GM23338 (cell line): Measurements from ENCODE around the gene GPR3. TPM values are rescaled to one million over a fixed set of nuclear protein-coding genes. Genes with fewer than 3 reads are reported as not detected.

Source experiments
- ATAC-seq: fragments of 200-7000 bp; cut with Tn5 transposase; 3 replicates; pipeline ENCODE4 v1.9.1; 2020
- DNase-seq: peaks from one replicate; pipeline ENCODE4 v3.0.0-alpha.2; 2015; ENCODE audit warnings: low spot score
- H2AFZ ChIP-seq: fragments of 200-600 bp; sonication (generic); 2 replicates; pipeline ENCODE4 v1.8.0; 2016; ENCODE audit warnings: antibody characterized with exemption, mild to moderate bottlenecking, moderate library complexity
- H3F3A ChIP-seq: fragments of 200-600 bp; sonication (generic); replicated peaks from 2 replicates; pipeline ENCODE4 v1.8.0; 2017; ENCODE audit warnings: antibody characterized with exemption, mixed run types, low read depth
- H3K27ac ChIP-seq: fragments of 200-600 bp; sonication (generic); 2 replicates; pipeline ENCODE4 v1.6.1; 2016; ENCODE audit warnings: low read depth
- H3K27me3 ChIP-seq: fragments of 200-600 bp; sonication (generic); 2 replicates; pipeline ENCODE4 v1.8.0; 2016; ENCODE audit warnings: mild to moderate bottlenecking, mixed run types, moderate library complexity; ENCODE audit not compliant: insufficient read depth
- H3K36me3 ChIP-seq: fragments of 200-600 bp; sonication (generic); 2 replicates; pipeline ENCODE4 v1.8.0; 2016; ENCODE audit warnings: mild to moderate bottlenecking; ENCODE audit not compliant: insufficient read depth
- H3K4me1 ChIP-seq: fragments of 200-600 bp; sonication (generic); 2 replicates; pipeline ENCODE4 v1.8.0; 2016; ENCODE audit warnings: mild to moderate bottlenecking, moderate library complexity; ENCODE audit not compliant: insufficient read depth
- H3K4me2 ChIP-seq: fragments of 200-600 bp; sonication (generic); 2 replicates; pipeline ENCODE4 v1.7.1; 2017; ENCODE audit warnings: mixed run types
- H3K4me3 ChIP-seq: fragments of 200-600 bp; sonication (generic); 2 replicates; pipeline ENCODE4 v1.6.1; 2016; ENCODE audit warnings: mixed run types
- H3K79me2 ChIP-seq: fragments of 200-600 bp; sonication (generic); replicated peaks from 2 replicates; pipeline ENCODE4 v1.8.0; 2017; ENCODE audit warnings: mild to moderate bottlenecking; ENCODE audit not compliant: insufficient read depth
- H3K9me2 ChIP-seq: fragments of 200-600 bp; sonication (generic); 2 replicates; pipeline ENCODE4 v1.8.0; 2017; ENCODE audit not compliant: insufficient read depth
- H4K20me1 ChIP-seq: fragments of 200-600 bp; sonication (generic); replicated peaks from 2 replicates; pipeline ENCODE4 v1.8.0; 2017; ENCODE audit warnings: mild to moderate bottlenecking; ENCODE audit not compliant: insufficient read depth
- H3K27ac Mint-ChIP-seq: 2 replicates; pipeline ENCODE4 v1.8.0; 2020; ENCODE audit warnings: inconsistent platforms, mild to moderate bottlenecking, moderate library complexity, mixed read lengths
- H3K27me3 Mint-ChIP-seq: 3 replicates; pipeline ENCODE4 v1.8.0; 2022; ENCODE audit warnings: low read depth, mild to moderate bottlenecking, moderate library complexity, mixed read lengths, inconsistent platforms; ENCODE audit not compliant: insufficient read depth, poor library complexity
- H3K36me3 Mint-ChIP-seq: 3 replicates; pipeline ENCODE4 v1.8.0; 2021; ENCODE audit warnings: low read depth, mild to moderate bottlenecking, inconsistent platforms, moderate library complexity, mixed read lengths
- H3K4me1 Mint-ChIP-seq: 3 replicates; pipeline ENCODE4 v1.8.0; 2020; ENCODE audit warnings: mild to moderate bottlenecking, inconsistent platforms, mixed read lengths
- H3K4me3 Mint-ChIP-seq: 3 replicates; pipeline ENCODE4 v1.8.0; 2021; ENCODE audit warnings: moderate library complexity, mild to moderate bottlenecking, inconsistent platforms, mixed read lengths
- H3K9me3 Mint-ChIP-seq: 3 replicates; pipeline ENCODE4 v1.8.0; 2020; ENCODE audit warnings: moderate library complexity, mild to moderate bottlenecking, inconsistent platforms, mixed read lengths
- CREB1 ChIP-seq: fragments of 250-450 bp; sonication (Bioruptor Pico); IDR thresholded peaks from 2 replicates; pipeline ENCODE4 v1.5.0; 2020; ENCODE audit warnings: low read depth, mild to moderate bottlenecking, moderate library complexity
- ETS1 ChIP-seq: IDR thresholded peaks from 2 replicates; pipeline ENCODE4 v1.6.1; 2016; ENCODE audit warnings: antibody characterized with exemption
- EZH2 ChIP-seq: fragments of 200-600 bp; sonication (generic); IDR thresholded peaks from one replicate; pipeline ENCODE4 v1.8.0; 2017; ENCODE audit warnings: antibody characterized with exemption, mild to moderate bottlenecking, low read depth; ENCODE audit not compliant: unreplicated experiment
- EZH2phosphoT487 ChIP-seq: fragments of 200-600 bp; sonication (generic); IDR thresholded peaks from one replicate; pipeline ENCODE4 v1.8.1; 2018; ENCODE audit warnings: antibody characterized with exemption; ENCODE audit not compliant: unreplicated experiment
- JUNB ChIP-seq: IDR thresholded peaks from one replicate; pipeline ENCODE4 v1.6.1; 2016; ENCODE audit warnings: antibody characterized with exemption; ENCODE audit not compliant: unreplicated experiment
- NANOG ChIP-seq: IDR thresholded peaks from 2 replicates; pipeline ENCODE4 v1.6.1; 2016; ENCODE audit warnings: antibody characterized with exemption, borderline replicate concordance
- POLR2AphosphoS5 ChIP-seq: IDR thresholded peaks from 2 replicates; pipeline ENCODE4 v1.6.1; 2016; ENCODE audit warnings: antibody characterized with exemption, low read depth
- REST ChIP-seq: IDR thresholded peaks from one replicate; pipeline ENCODE4 v1.6.1; 2018; ENCODE audit warnings: antibody characterized with exemption; ENCODE audit not compliant: unreplicated experiment
- STAT1 ChIP-seq: IDR thresholded peaks from one replicate; pipeline ENCODE4 v1.6.1; 2016; ENCODE audit warnings: antibody characterized with exemption; ENCODE audit not compliant: unreplicated experiment
- ZNF114 ChIP-seq: fragments of 250-450 bp; sonication (Bioruptor Pico); IDR thresholded peaks from 2 replicates; pipeline ENCODE4 v1.5.0; 2020; ENCODE audit warnings: mild to moderate bottlenecking, moderate library complexity
- ZNF331 ChIP-seq: fragments of 250-450 bp; sonication (Bioruptor Pico); IDR thresholded peaks from 2 replicates; pipeline ENCODE4 v1.5.0; 2020; ENCODE audit warnings: low read depth, mild to moderate bottlenecking, moderate library complexity
- ZNF462 ChIP-seq: fragments of 250-450 bp; sonication (Bioruptor Pico); IDR thresholded peaks from 2 replicates; pipeline ENCODE4 v1.5.0; 2020; ENCODE audit warnings: mild to moderate bottlenecking, moderate library complexity
- polyA plus RNA-seq: library from polyadenylated mRNA; unstranded; fragments of >200 nt; fragmentation: Nextera tagmentation; extraction: Ambion mirVana; gene quantifications from 2 replicates; pipeline ENCODE4 v1.2.1, GENCODE V29; 2016
- total RNA-seq: library from RNA; depleted of rRNA; stranded (reverse); fragments of >200 nt; shearing (Covaris generic); gene quantifications from 2 replicates; pipeline ENCODE4 v1.2.3, GENCODE V29; 2014
- TF ChIP-seq, protein P1 (sequence below), 2 experiments: fragments of 200-600 bp in 1 of 2; sonication (generic) in 1 of 2; conservative IDR thresholded peaks; 2 replicates each; pipeline versions ENCODE4 v1.5.1 to v1.6.1; 2016 to 2017; ENCODE audit warnings: antibody characterized with exemption in 2 of 2, low read depth in 2 of 2, mild to moderate bottlenecking in 2 of 2, moderate library complexity in 1 of 2

GPR3 gene
- total and polyA plus RNA-seq, 2 experiments from 2014 or later: 5.9 to 9.1 TPM

- no peak overlapping the region for H3K4me3 Mint-ChIP-seq
- Histone ChIP-seq H3K4me3 (no peak overlapping the region), H2AFZ (no peak overlapping the region), H3K4me1 (peaks cover 29% of the 10 kb centered on the region), H3K4me2 (no peak overlapping the region), H3K79me2 (no peaks in the 10 kb centered on the region), H3F3A (peaks cover 14% of the 10 kb centered on the region), H3K27me3 (no peaks in the 10 kb centered on the region), H3K9me2 (no peaks in the 10 kb centered on the region), H3K27ac (no peak overlapping the region), H4K20me1 (no peaks in the 10 kb centered on the region), H3K36me3 (peaks cover 18% of the 10 kb centered on the region)
- H3K27me3 Mint-ChIP-seq: peaks cover 11% of the 10 kb centered on the region
- no peak for TF ChIP-seq EZH2phosphoT487
- TF ChIP-seq, protein P1, sequence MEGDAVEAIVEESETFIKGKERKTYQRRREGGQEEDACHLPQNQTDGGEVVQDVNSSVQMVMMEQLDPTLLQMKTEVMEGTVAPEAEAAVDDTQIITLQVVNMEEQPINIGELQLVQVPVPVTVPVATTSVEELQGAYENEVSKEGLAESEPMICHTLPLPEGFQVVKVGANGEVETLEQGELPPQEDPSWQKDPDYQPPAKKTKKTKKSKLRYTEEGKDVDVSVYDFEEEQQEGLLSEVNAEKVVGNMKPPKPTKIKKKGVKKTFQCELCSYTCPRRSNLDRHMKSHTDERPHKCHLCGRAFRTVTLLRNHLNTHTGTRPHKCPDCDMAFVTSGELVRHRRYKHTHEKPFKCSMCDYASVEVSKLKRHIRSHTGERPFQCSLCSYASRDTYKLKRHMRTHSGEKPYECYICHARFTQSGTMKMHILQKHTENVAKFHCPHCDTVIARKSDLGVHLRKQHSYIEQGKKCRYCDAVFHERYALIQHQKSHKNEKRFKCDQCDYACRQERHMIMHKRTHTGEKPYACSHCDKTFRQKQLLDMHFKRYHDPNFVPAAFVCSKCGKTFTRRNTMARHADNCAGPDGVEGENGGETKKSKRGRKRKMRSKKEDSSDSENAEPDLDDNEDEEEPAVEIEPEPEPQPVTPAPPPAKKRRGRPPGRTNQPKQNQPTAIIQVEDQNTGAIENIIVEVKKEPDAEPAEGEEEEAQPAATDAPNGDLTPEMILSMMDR (conservative IDR thresholded peaks at IDR 0.05; ENCODE audit: low read depth in 2 of 2): no peak
- no peak for TF ChIP-seq NANOG
- no peak for TF ChIP-seq POLR2AphosphoS5
- TF ChIP-seq ZNF331 (CRISPR knock-in tag): no peak
- TF ChIP-seq JUNB: no peak
- no peak for TF ChIP-seq STAT1
- TF ChIP-seq ZNF114 (CRISPR knock-in tag): no peak
- TF ChIP-seq ZNF462 (CRISPR knock-in tag): no peak
- TF ChIP-seq REST: no peak
- no peak for TF ChIP-seq CREB1
- TF ChIP-seq EZH2: no peak
- no peak for TF ChIP-seq ETS1
- ATAC-seq (no peak), DNase-seq (no peak)
- peaks cover 41% of the 10 kb centered on the region for H3K4me1 Mint-ChIP-seq
- H3K36me3 Mint-ChIP-seq: peaks cover 57% of the 10 kb centered on the region
- no peaks in the 10 kb centered on the region for H3K9me3 Mint-ChIP-seq
- H3K27ac Mint-ChIP-seq: no peak overlapping the region
Observed at GRCh38 chr1:27408151-27408550, 15.7 kb downstream of the GPR3 start.
